Measurements from ENCODE around the gene IQCH.

The IQCH gene

DNA sequence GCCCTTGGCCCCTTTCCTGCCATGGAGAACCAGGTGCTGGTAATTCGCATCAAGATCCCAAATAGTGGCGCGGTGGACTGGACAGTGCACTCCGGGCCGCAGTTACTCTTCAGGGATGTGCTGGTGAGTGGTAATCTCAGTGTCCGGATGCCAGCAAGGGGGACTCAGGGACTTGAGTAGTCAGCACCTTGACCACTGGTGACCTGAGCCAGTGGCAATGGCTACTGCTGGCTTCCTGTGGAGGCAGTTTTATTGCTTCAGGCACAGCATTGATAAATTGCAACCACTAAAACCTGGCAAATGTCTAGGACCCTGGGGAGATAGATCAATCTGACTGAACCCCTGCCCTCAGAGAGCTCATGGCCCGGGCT, 288.7 kb downstream of the IQCH start:
- no peak for DNase-seq
- Histone ChIP-seq H3K36me3 (peaks cover 6% of the 10 kb centered on the region), H3K9me3 (ENCODE audit: severe bottlenecking) (no peaks in the 10 kb centered on the region), H3K4me3 (ENCODE audit: low read depth, low read length) (peak overlapping the region; percentile 85), H3K27me3 (ENCODE audit: insufficient read depth, low read depth, severe bottlenecking) (no peaks in the 10 kb centered on the region), H3K27ac (no peak overlapping the region)
- no peak for TF ChIP-seq CTCF (IDR thresholded peaks at IDR 0.05; ENCODE audit: low read depth, low read length)

GRCh38 chr15:67544475-67544874, 289.9 kb downstream of the IQCH start:
- H3K27ac ChIP-seq = no peak overlapping the region
- no peak for DNase-seq
- H3K36me3 ChIP-seq = peaks cover 6% of the 10 kb centered on the region
- H3K9me3 ChIP-seq (ENCODE audit: severe bottlenecking) = no peaks in the 10 kb centered on the region
- no peak for TF ChIP-seq CTCF (IDR thresholded peaks at IDR 0.05; ENCODE audit: low read depth, low read length)
- H3K27me3 ChIP-seq (ENCODE audit: insufficient read depth, low read depth, severe bottlenecking) = no peaks in the 10 kb centered on the region
- H3K4me3 ChIP-seq (ENCODE audit: low read depth, low read length) = no peak overlapping the region

GRCh38 chr15:67545864-67546263, 291.3 kb downstream of the IQCH start:
- H3K36me3 ChIP-seq = peaks cover 6% of the 10 kb centered on the region
- no peak overlapping the region for H3K27ac ChIP-seq
- H3K4me3 ChIP-seq (ENCODE audit: low read depth, low read length) = no peak overlapping the region
- DNase-seq = no peak
- no peak for TF ChIP-seq CTCF (IDR thresholded peaks at IDR 0.05; ENCODE audit: low read depth, low read length)
- H3K27me3 ChIP-seq (ENCODE audit: insufficient read depth, low read depth, severe bottlenecking) = no peaks in the 10 kb centered on the region
- no peaks in the 10 kb centered on the region for H3K9me3 ChIP-seq (ENCODE audit: severe bottlenecking)

DNA sequence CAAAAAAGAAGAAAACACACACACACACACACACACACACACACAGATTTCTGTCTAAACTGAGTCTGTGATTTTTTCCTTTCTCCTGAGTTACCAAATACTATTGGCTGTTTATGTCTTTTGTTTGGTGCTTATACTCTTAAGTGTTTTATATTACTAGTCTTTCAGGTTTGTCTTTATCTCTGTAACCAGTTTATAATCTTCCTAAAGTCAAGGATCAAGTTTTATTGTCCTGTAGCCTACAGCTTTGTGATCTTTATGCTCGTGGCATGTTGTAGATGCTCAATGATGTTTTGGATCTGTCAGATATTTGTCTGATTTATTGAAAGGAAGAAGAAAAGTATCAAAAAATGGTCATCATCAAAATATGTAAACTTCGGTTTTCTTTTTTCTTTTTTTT, 292.5 kb downstream of the IQCH start:
- no peak overlapping the region for H3K27ac ChIP-seq
- H3K9me3 ChIP-seq (ENCODE audit: severe bottlenecking) = no peaks in the 10 kb centered on the region
- H3K27me3 ChIP-seq (ENCODE audit: insufficient read depth, low read depth, severe bottlenecking) = no peaks in the 10 kb centered on the region
- no peak for DNase-seq
- no peak overlapping the region for H3K4me3 ChIP-seq (ENCODE audit: low read depth, low read length)
- no peak for TF ChIP-seq CTCF (IDR thresholded peaks at IDR 0.05; ENCODE audit: low read depth, low read length)
- H3K36me3 ChIP-seq = peaks cover 10% of the 10 kb centered on the region

- Histone ChIP-seq H3K27me3 (ENCODE audit: insufficient read depth, low read depth, severe bottlenecking) (no peaks in the 10 kb centered on the region), H3K36me3 (peaks cover 4% of the 10 kb centered on the region), H3K4me3 (ENCODE audit: low read depth, low read length) (no peak overlapping the region), H3K27ac (no peak overlapping the region), H3K9me3 (ENCODE audit: severe bottlenecking) (no peaks in the 10 kb centered on the region)
- no peak for DNase-seq
- no peak for TF ChIP-seq CTCF (IDR thresholded peaks at IDR 0.05; ENCODE audit: low read depth, low read length)
Measured at GRCh38 chr15:67547836-67548235, 293.2 kb downstream of the IQCH start.

- Histone ChIP-seq H3K27me3 (ENCODE audit: insufficient read depth, low read depth, severe bottlenecking) (no peaks in the 10 kb centered on the region), H3K4me3 (ENCODE audit: low read depth, low read length) (no peak overlapping the region), H3K36me3 (peaks cover 4% of the 10 kb centered on the region; the same call in 1 of the 2 replicates), H3K27ac (no peak overlapping the region), H3K9me3 (ENCODE audit: severe bottlenecking) (no peaks in the 10 kb centered on the region)
- DNase-seq = no peak
- no peak for TF ChIP-seq CTCF (IDR thresholded peaks at IDR 0.05; ENCODE audit: low read depth, low read length)
Measured at GRCh38 chr15:67548236-67548852, 293.8 kb downstream of the IQCH start.
